Measurements from ENCODE around the gene MGA. TPM values are rescaled to one million over a fixed set of nuclear protein-coding genes. Genes with fewer than 3 reads are reported as not detected.

MGA gene
- total RNA-seq, 4 donors from 2014 or later: 34.9 to 50.7 (median 35.9) TPM

GRCh38 chr15:41647262-41647661 is 12.9 kb upstream of the MGA start:
- DNase-seq (ENCODE audit: low spot score) (no peak), ATAC-seq (ENCODE audit: low FRiP score) (no peak)
- no peak for TF ChIP-seq CTCF (IDR thresholded peaks at IDR 0.05)

- ATAC-seq (ENCODE audit: low FRiP score) (no peak), DNase-seq (ENCODE audit: low spot score) (no peak)
- TF ChIP-seq CTCF (IDR thresholded peaks at IDR 0.05): no peak
Measured at GRCh38 chr15:41648097-41648496, 12.1 kb upstream of the MGA start.

- DNase-seq (ENCODE audit: low spot score) (no peak), ATAC-seq (ENCODE audit: low FRiP score) (no peak)
- TF ChIP-seq CTCF (IDR thresholded peaks at IDR 0.05): no peak
Measured at GRCh38 chr15:41648770-41649169, 11.4 kb upstream of the MGA start.

- ATAC-seq (ENCODE audit: low FRiP score) (no peak), DNase-seq (ENCODE audit: low spot score) (no peak)
- no peak for TF ChIP-seq CTCF (IDR thresholded peaks at IDR 0.05)
Measured at GRCh38 chr15:41650806-41651205, 9.4 kb upstream of the MGA start.

- DNase-seq (ENCODE audit: low spot score) (no peak), ATAC-seq (ENCODE audit: low FRiP score) (no peak)
- TF ChIP-seq CTCF (IDR thresholded peaks at IDR 0.05): no peak
Measured at GRCh38 chr15:41651373-41651772, 8.8 kb upstream of the MGA start.

GRCh38 chr15:41653760-41654159 is 6.4 kb upstream of the MGA start:
- ATAC-seq (ENCODE audit: low FRiP score): no peak
- no peak for DNase-seq (ENCODE audit: low spot score)
- no peak for TF ChIP-seq CTCF (IDR thresholded peaks at IDR 0.05)

- DNase-seq (ENCODE audit: low spot score) (no peak), ATAC-seq (ENCODE audit: low FRiP score) (no peak)
- TF ChIP-seq CTCF (IDR thresholded peaks at IDR 0.05): no peak
Measured at GRCh38 chr15:41655716-41656115, 4.5 kb upstream of the MGA start.
